GM21737 (cell line): ENCODE results near the gene ZCRB1.
"Not testable (repeated sequence)": the region's sequence is repeated elsewhere in the genome, so short reads cannot be mapped to it uniquely, and the experiment has no call there.

ENCODE experiments used
- ATAC-seq: cut with Tn5 transposase; IDR thresholded peaks from one replicate; pipeline ENCODE4 v1.9.1; 2021; ENCODE audit warnings: mild to moderate bottlenecking, moderate library complexity; ENCODE audit not compliant: unreplicated experiment

ZCRB1 gene, protein sequence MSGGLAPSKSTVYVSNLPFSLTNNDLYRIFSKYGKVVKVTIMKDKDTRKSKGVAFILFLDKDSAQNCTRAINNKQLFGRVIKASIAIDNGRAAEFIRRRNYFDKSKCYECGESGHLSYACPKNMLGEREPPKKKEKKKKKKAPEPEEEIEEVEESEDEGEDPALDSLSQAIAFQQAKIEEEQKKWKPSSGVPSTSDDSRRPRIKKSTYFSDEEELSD

DNA sequence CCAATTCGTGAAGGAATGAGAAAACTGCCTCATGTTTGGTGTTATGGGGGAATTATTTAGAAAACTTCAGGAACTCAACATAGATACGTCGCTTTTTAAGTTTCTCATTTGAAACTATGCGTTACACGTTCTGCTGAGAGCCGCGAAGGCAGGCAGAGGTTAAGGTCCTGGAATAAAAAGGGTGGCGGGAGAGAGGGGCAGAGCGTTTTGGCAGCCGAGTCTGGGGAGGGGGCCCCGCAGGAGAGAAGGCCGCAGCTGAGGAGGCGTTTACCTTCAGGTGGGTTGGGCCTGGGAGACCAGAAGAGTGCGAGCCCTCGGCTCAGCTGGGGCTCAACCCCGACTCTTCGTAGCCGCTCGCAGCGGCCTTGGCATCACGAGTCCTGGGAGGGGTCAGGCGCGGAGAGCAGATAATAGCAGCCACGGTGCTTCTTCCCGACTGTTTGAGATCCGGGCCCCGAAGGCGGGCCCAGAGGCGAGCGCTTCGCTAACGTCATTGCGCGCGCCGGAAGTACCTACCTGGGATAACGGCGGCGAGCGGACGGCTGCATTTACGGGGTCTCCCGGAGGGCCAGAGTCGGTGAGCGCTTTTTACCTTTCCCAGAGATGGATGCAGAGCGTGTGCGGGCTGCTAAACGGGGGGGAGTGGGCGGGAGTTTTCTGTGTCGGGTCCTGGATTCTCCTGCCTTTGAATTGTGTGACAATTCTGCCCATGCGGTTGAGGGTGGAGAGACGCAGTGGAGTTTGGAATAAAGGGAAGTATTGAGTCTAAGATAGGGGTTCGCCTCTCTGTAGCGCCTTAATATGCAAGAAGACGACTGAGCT, at the start of gene ZCRB1, which contains the start of gene PPHLN1:
Gene ZCRB1, minus strand, starts transcription at position 442 of the 822 bp plus-strand sequence. CDS start 1,992 bp downstream, outside the sequence.
Gene PPHLN1, plus strand, starts transcription at position 515 of the 822 bp plus-strand sequence. CDS start 9,736 bp downstream, outside the sequence.
- peak; percentile 90 for ATAC-seq

- ATAC-seq = no peak
These were observed 47.8 kb upstream of the ZCRB1 start for GRCh38 chr12:42373669-42374068.

DNA sequence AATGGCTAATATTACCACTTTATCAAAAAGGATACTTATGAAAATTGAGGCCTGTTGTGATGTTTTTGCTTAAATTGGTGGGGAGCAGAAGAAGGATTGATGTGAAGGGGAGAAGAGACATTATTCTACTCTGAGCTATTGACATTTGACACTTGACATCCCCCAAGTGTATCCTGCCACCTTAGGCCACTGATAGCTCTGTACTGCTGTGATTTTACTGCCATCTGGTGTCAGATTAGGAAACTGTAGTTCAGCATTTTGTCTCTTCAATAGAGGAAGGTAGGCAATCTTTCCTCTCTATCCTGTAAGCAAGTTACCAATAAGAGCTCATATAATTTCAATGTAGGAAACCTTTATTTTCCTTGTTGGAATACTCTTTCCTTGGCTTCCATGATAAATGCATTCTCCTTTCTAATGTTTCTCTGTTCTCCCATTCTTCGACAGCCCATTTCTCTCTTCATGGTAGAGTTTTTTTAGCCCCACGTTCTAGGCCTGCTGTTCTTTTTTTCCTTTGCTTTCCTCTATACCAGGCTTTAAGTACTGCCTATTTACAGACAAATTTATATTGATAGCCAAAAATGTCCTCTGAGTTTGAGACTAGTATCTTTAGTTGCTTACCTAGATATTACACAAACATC, 46.4 kb upstream of the ZCRB1 start:
- peak; percentile 79 for ATAC-seq

GRCh38 chr12:42370013-42370412, 44.1 kb upstream of the ZCRB1 start:
- ATAC-seq = no peak

GRCh38 chr12:42365486-42365885, 39.6 kb upstream of the ZCRB1 start:
- no peak for ATAC-seq

- no peak for ATAC-seq
These were observed 38.8 kb upstream of the ZCRB1 start for GRCh38 chr12:42364692-42365091.

- ATAC-seq = no peak
These were observed 36.9 kb upstream of the ZCRB1 start for GRCh38 chr12:42362647-42363260.

DNA sequence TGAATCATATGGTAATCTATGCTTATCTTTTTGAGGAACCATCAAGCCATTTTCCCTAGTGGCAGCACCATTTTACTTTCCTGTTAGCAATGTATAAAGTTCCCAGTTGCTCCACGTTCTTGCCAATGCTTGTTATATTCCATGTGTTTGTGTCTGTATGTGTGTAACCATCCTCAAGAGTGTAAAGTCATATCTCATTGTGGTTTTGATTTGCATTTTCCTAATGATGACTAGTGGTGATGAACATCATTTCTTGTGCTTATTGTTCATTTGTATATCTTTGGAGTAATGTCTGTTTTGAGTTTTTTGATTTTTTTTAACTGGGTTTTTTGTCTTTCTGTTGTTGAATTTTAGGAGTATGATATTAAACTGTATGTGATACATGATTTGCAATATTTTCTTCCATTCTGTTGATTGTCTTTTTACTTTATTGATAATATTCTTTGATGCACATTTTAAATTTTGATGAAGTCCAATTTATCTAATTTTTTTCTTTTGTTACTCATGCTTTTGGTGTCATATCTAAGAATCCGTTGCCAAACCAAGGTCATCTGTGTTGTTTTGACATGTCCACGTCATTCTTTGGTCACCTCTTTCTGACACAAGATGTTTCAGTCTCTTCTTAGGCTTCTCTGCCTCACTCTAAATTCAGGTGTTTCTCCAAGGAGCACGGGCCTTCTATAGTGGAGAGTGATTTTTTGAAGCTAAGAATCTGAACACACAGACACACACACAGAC, 36.2 kb upstream of the ZCRB1 start:
- no peak for ATAC-seq

DNA sequence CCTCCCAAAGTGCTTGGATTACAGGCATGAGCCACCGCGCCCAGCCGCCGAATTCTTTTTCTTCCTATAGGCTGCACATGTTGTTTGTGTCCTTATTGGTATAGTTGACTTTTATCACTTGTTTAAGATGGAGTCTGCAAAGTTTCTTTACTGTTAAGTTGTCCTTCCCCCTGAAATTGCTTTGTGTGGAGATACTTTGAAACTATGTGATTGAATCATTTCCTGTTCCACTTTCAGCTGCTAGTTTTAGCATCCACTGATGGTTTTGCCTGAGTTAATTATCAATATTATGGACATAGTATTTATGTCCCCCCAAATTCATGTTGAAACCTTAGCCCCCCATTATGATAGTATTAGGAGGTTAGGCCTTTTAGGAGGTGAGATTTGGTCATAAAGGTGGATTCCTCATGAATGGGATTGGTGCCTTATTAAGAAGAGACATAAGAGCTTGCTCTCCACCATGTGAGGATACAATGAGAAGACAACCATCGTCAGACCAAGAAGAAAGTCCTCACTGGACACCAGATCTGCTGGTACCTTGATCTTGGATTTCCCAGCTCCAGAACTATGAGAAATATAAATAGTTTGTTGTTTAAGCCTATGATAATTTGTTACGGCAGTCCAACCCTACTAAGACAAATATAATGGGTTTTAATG, 35.0 kb upstream of the ZCRB1 start:
- peak; percentile 74 for ATAC-seq

DNA sequence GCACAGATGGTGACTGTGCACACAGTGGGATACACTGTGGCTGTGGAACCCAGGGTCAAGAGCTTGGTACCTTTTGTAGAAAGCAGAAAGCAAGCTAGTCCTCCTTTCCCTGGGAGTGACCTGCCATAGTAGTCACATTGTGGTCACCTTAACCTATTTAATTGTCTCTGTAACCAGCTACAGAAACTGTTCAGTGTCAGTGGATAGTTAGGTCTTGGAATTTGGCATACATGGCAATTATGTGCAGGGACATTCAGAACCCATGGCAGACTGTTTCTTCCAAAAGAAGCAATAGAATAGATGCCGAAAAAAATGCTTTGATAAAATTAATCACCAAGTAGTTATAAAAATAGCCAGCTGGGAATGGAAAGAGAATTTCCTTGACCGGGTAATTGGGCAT, 30.4 kb upstream of the ZCRB1 start:
- ATAC-seq = no peak

DNA sequence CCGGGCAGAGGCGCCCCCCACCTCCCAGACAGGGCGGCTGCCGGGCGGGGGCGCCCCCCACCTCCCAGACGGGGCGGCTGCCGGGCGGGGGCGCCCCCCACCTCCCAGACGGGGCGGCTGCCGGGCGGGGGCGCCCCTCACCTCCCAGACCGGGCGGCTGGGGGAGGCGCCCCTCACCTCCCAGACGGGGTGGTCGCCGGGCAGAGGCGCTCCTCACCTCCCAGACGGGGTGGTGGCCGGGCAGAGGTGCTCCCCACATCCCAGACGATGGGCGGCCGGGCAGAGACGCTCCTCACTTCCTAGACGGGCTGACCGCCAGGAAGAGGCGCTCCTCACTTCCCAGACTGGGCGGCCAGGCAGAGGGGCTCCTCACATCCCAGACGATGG, 24.1 kb upstream of the ZCRB1 start:
- ATAC-seq = not testable (repeated sequence)

DNA sequence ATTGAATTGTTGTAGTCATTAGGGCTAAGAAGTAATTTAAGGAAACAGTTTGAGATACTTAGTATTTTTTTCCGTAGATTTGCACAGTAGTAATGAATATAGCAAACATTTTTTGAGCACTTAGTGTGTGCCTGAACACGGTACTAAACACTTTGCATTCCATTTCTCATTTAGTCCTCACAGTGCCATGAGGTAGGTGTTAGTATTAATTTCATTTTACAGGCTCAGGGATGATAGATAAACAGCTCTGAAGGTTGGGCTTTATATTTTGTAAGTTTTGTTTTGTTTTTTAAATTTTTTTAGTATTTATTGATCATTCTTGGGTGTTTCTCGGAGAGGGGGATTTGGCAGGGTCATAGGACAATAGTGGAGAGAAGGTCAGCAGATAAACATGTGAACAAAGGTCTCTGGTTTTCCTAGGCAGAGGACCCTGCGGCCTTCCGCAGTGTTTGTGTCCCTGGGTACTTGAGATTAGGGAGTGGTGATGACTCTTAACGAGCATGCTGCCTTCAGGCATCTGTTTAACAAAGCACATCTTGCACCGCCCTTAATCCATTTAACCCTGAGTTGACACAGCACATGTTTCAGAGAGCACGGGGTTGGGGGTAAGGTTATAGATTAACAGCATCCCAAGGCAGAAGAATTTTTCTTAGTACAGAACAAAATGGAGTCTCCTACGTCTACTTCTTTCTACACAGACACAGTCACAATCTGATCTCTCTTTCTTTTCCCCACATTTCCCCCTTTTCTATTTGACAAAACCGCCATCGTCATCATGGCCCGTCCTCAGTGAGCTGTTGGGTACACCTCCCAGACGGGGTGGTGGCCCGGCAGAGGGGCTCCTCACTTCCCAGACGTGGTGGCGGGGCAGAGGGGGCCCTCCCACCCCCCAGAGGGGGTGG, 23.5 kb upstream of the ZCRB1 start:
- not testable (repeated sequence) for ATAC-seq

DNA sequence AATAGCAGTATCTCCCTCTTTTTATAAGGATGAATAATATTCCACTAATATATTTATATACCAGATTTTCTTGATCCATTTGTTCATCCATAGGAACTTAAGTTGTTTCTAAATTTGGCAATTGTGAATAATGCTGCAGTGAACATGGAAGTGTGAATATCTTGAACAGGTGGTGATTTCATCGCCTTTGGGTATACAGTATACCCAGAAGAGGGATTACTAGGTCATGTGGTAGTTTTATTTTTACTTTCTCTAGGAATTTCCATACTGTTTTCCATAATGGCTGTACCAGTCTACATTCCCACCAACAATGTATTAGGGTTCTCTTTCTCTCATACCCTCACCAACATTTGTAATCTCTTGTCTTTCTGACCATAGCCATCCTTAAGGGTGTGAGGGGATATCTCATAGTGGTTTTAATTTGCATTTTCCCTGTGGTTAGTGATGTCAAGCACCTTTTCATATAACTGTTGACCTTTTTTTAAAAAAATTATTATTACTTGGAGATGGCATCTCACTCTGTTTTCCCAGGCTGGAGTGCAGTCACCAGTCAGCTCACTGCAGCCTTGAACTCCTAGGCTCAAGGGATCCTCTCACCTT, 20.6 kb upstream of the ZCRB1 start:
- ATAC-seq = no peak

DNA sequence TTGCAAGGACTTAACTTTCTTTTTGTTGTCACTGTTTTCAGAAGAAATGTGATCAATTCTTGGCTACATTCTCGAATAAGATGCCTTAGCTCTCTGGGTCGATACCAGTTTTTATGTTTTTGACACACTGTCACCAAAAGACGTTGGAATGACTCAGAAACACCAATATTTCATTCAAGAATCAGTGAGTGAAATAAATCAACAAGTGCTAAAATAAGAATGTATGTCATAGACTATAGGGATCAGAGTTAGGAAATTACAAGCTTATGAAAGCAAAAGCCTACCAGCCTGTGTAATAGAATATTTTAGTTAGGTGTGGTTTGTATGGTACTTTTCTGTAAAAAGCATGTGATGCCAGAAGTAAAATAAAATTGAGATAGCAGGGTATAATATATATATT, 17.8 kb upstream of the ZCRB1 start:
- ATAC-seq = no peak

DNA sequence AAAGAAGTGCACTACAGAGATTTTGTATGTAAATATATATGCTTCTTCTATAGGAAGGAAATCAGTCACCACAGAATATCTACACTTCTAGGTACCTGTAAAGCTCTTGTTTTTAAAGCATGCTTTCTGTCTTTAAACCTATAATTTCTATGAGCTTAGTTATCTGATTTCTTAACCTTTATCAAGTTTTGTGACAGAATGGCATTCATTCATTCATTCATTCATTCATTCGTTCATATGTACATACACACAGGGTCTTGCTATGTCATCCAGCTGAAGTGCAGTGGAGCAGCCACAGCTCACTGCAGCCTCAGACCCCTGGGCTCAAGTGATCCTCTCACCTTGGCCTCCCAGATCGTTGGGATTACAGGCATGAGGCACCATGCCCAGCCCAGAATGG, 16.1 kb upstream of the ZCRB1 start:
- ATAC-seq = no peak

DNA sequence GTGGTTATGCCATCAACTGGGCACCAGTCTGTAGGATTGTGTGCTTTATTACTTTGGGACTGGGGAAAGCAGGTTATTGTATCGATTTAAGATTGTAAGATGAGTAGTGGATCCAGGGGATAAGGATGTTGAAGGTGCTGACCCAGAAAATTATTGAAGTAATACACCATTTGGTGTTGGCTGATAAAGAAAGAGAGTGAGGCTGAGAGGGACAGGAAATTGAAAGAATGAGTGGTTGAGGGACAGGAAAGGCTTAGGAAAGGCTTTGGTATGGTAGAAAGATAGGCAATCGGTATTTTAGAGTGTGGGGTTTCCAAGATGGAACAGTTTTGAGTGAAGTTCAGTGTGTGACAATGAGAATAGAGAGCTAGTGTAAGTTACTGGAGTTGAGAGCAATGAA, 12.4 kb upstream of the ZCRB1 start:
- ATAC-seq = no peak

GRCh38 chr12:42336286-42336685, 10.4 kb upstream of the ZCRB1 start:
- ATAC-seq = no peak
